WTC11 (cell line): ENCODE measurements around the gene RGS12. TPM values are rescaled to one million over a fixed set of nuclear protein-coding genes. Genes with fewer than 3 reads are reported as not detected.

Source experiments
- ATAC-seq: fragments of 200-7000 bp; cut with Tn5 transposase; 2 replicates; pipeline ENCODE4 v1.10.0; 2021; ENCODE audit warnings: mild to moderate bottlenecking, moderate library complexity
- CTCF ChIA-PET: fragments of 300-600 bp; sonication (Branson Sonifier 250); formaldehyde crosslinking; loops from one replicate; lab custom pipeline; 2021; ENCODE audit warnings: antibody characterized with exemption; lab: Charles Lee
- POLR2A ChIA-PET: fragments of 350-600 bp; sonication (Branson Sonifier 250); formaldehyde crosslinking; loops from one replicate; lab custom pipeline; 2021; ENCODE audit warnings: antibody characterized with exemption; lab: Charles Lee
- DNase-seq: peaks from one replicate; pipeline ENCODE4 v3.0.0; 2021; ENCODE audit warnings: low spot score
- H3K27ac Mint-ChIP-seq: 2 replicates; pipeline ENCODE4 v1.8.0; 2021; ENCODE audit warnings: mixed read lengths
- H3K27me3 Mint-ChIP-seq: 2 replicates; pipeline ENCODE4 v1.8.0; 2021; ENCODE audit warnings: low read depth, mild to moderate bottlenecking, moderate library complexity, mixed read lengths
- H3K36me3 Mint-ChIP-seq: 2 replicates; pipeline ENCODE4 v1.8.0; 2021; ENCODE audit warnings: mixed read lengths
- H3K4me1 Mint-ChIP-seq: 2 replicates; pipeline ENCODE4 v1.8.0; 2022; ENCODE audit warnings: mixed read lengths
- H3K4me3 Mint-ChIP-seq: 2 replicates; pipeline ENCODE4 v1.8.0; 2021; ENCODE audit warnings: mild to moderate bottlenecking, moderate library complexity, mixed read lengths
- H3K9me3 Mint-ChIP-seq: 2 replicates; pipeline ENCODE4 v1.8.0; 2021; ENCODE audit warnings: mixed read lengths
- ATF1 ChIP-seq: sonication (generic); formaldehyde crosslinking; IDR thresholded peaks from 2 replicates; pipeline ENCODE4 v1.8.1; 2023; ENCODE audit warnings: mild to moderate bottlenecking, moderate library complexity, missing genetic modification reagents
- CREM ChIP-seq: sonication (generic); formaldehyde crosslinking; IDR thresholded peaks from 2 replicates; pipeline ENCODE4 v1.8.1; 2022; ENCODE audit warnings: mild to moderate bottlenecking, missing genetic modification reagents, moderate library complexity
- CTCF ChIP-seq: fragments of 200-600 bp; IDR thresholded peaks from 2 replicates; pipeline ENCODE4 v1.8.0; 2022; ENCODE audit warnings: antibody characterized with exemption
- E2F4 ChIP-seq: sonication (generic); formaldehyde crosslinking; IDR thresholded peaks from 2 replicates; pipeline ENCODE4 v1.8.1; 2022; ENCODE audit warnings: low read depth, mild to moderate bottlenecking, moderate library complexity, missing genetic modification reagents, borderline replicate concordance
- FOXJ3 ChIP-seq: sonication (generic); formaldehyde crosslinking; IDR thresholded peaks from 2 replicates; pipeline ENCODE4 v1.9.0; 2021; ENCODE audit warnings: missing genetic modification reagents, mild to moderate bottlenecking, borderline replicate concordance
- FOXP1 ChIP-seq: sonication (generic); formaldehyde crosslinking; IDR thresholded peaks from 2 replicates; pipeline ENCODE4 v1.8.0; 2022; ENCODE audit warnings: missing genetic modification reagents, mild to moderate bottlenecking, moderate library complexity, borderline replicate concordance
- HMGXB4 ChIP-seq: sonication (generic); formaldehyde crosslinking; IDR thresholded peaks from 2 replicates; pipeline ENCODE4 v1.8.1; 2023; ENCODE audit warnings: mild to moderate bottlenecking, moderate library complexity, missing genetic modification reagents
- KAT7 ChIP-seq: sonication (generic); formaldehyde crosslinking; IDR thresholded peaks from 2 replicates; pipeline ENCODE4 v1.8.1; 2023; ENCODE audit warnings: missing genetic modification reagents, mild to moderate bottlenecking, borderline replicate concordance
- NFE2L1 ChIP-seq: sonication (generic); formaldehyde crosslinking; IDR thresholded peaks from 2 replicates; pipeline ENCODE4 v1.8.1; 2023; ENCODE audit warnings: missing genetic modification reagents
- PRDM15 ChIP-seq: sonication (generic); formaldehyde crosslinking; IDR thresholded peaks from 2 replicates; pipeline ENCODE4 v1.8.0; 2022; ENCODE audit warnings: missing genetic modification reagents
- PREB ChIP-seq: sonication (generic); formaldehyde crosslinking; IDR thresholded peaks from 2 replicates; pipeline ENCODE4 v1.8.1; 2022; ENCODE audit warnings: mild to moderate bottlenecking, missing genetic modification reagents, moderate library complexity, borderline replicate concordance
- RELA ChIP-seq: sonication (generic); formaldehyde crosslinking; IDR thresholded peaks from 2 replicates; pipeline ENCODE4 v1.8.1; 2022; ENCODE audit warnings: missing genetic modification reagents, mild to moderate bottlenecking, borderline replicate concordance
- SMAD4 ChIP-seq: sonication (generic); formaldehyde crosslinking; IDR thresholded peaks from 2 replicates; pipeline ENCODE4 v1.8.0; 2022; ENCODE audit warnings: mild to moderate bottlenecking, missing genetic modification reagents
- TP53 ChIP-seq: sonication (generic); formaldehyde crosslinking; IDR thresholded peaks from 2 replicates; pipeline ENCODE4 v1.8.1; 2023; ENCODE audit warnings: mild to moderate bottlenecking, missing genetic modification reagents
- ZNF423 ChIP-seq: fragments of 250-450 bp; sonication (Bioruptor Pico); IDR thresholded peaks from 2 replicates; pipeline ENCODE4 v2.1.2; 2022; ENCODE audit warnings: mild to moderate bottlenecking, moderate library complexity
- ZNF671 ChIP-seq: fragments of 250-450 bp; sonication (Bioruptor Pico); IDR thresholded peaks from 2 replicates; pipeline ENCODE4 v1.8.0; 2021; ENCODE audit warnings: mild to moderate bottlenecking
- total RNA-seq: library from RNA; stranded (reverse); gene quantifications from 3 replicates; pipeline ENCODE4 v1.2.3, GENCODE V29; 2021
- TF ChIP-seq, protein P1 (sequence below): fragments of 250-450 bp; sonication (Bioruptor Pico); IDR thresholded peaks from 2 replicates; pipeline ENCODE4 v2.1.2; 2022; ENCODE audit warnings: mild to moderate bottlenecking, moderate library complexity
- TF ChIP-seq, protein P2 (sequence below): fragments of 250-450 bp; sonication (Bioruptor Pico); IDR thresholded peaks from 2 replicates; pipeline ENCODE4 v1.9.0; 2021; ENCODE audit warnings: mild to moderate bottlenecking
- TF ChIP-seq, protein P3 (sequence below): fragments of 250-450 bp; sonication (Bioruptor Pico); IDR thresholded peaks from 2 replicates; pipeline ENCODE4 v1.9.0; 2021; ENCODE audit warnings: moderate library complexity, mild to moderate bottlenecking, inconsistent platforms, borderline replicate concordance

RGS12 gene
- total RNA-seq, 1 experiment from 2014 or later = 21.0 TPM

DNA sequence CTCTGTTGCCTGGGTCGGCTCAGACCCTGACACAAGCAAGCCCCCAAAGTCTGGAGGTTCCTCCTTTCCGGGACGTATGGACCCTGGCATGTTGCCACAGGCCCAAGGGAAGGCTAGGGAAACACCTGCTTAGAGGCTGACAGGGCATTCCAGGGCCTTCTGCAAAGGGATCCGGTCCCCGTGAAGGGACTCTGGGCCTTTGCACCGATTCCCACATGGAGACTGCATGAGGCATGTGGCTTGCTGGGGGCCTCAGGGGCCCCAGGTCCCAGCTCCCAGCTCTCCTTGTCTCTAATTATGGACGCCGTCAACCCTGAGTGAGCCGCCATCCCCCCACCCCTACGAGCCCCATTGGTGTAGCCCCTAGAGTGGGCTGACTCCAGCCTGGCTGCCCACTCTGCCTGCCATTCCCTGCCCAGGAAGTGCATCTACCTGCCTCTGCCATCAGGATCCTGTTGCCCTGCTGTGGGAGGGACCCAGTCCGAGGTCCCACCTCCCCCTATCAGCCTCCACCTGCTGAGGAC is 4.2 kb upstream of the RGS12 start:
- ChIA-PET CTCF (interaction anchor here (2.0 kb wide), 1 partner anchor 30 kb away, joined by 17 read pairs; no protein-coding TSS in a partner anchor), POLR2A (no interaction called here)
- H3K4me1 Mint-ChIP-seq = peaks cover 9% of the 10 kb centered on the region
- no peak for ATAC-seq
- H3K27me3 Mint-ChIP-seq = peaks cover 23% of the 10 kb centered on the region
- H3K27ac Mint-ChIP-seq = no peak overlapping the region
- peak; percentile 10 for DNase-seq
- TF ChIP-seq PREB (CRISPR knock-in tag) = no peak
- no peak overlapping the region for H3K4me3 Mint-ChIP-seq
- no peaks in the 10 kb centered on the region for H3K9me3 Mint-ChIP-seq
- H3K36me3 Mint-ChIP-seq = no peaks in the 10 kb centered on the region

- Mint-ChIP-seq H3K27ac (no peak overlapping the region), H3K4me3 (no peak overlapping the region), H3K36me3 (no peaks in the 10 kb centered on the region), H3K9me3 (no peaks in the 10 kb centered on the region), H3K4me1 (peaks cover 20% of the 10 kb centered on the region), H3K27me3 (peaks cover 23% of the 10 kb centered on the region)
- ChIA-PET POLR2A (no interaction called here), CTCF (interaction anchor here (0.6 to 3.7 kb wide), 4 partner anchors 18 to 191 kb away, joined by 3 to 45 read pairs (median 9); no protein-coding TSS in a partner anchor)
- ATAC-seq (no peak), DNase-seq (peak; percentile 5)
- TF ChIP-seq CTCF (no peak), ATF1 (no peak), SMAD4 (CRISPR knock-in tag) (no peak), TP53 (CRISPR knock-in tag) (no peak), FOXJ3 (CRISPR knock-in tag) (no peak), KAT7 (CRISPR knock-in tag) (no peak), RELA (CRISPR knock-in tag) (no peak), PRDM15 (CRISPR knock-in tag) (no peak), FOXP1 (CRISPR knock-in tag) (no peak), CREM (no peak), HMGXB4 (no peak), NFE2L1 (CRISPR knock-in tag) (no peak), E2F4 (CRISPR knock-in tag) (no peak), ZNF423 (no peak), ZNF671 (no peak)
- TF ChIP-seq, protein P1, sequence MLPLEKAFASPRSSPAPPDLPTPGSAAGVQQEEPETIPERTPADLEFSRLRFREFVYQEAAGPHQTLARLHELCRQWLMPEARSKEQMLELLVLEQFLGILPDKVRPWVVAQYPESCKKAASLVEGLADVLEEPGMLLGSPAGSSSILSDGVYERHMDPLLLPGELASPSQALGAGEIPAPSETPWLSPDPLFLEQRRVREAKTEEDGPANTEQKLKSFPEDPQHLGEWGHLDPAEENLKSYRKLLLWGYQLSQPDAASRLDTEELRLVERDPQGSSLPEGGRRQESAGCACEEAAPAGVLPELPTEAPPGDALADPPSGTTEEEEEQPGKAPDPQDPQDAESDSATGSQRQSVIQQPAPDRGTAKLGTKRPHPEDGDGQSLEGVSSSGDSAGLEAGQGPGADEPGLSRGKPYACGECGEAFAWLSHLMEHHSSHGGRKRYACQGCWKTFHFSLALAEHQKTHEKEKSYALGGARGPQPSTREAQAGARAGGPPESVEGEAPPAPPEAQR (CRISPR knock-in tag) = no peak
- TF ChIP-seq, protein P2, sequence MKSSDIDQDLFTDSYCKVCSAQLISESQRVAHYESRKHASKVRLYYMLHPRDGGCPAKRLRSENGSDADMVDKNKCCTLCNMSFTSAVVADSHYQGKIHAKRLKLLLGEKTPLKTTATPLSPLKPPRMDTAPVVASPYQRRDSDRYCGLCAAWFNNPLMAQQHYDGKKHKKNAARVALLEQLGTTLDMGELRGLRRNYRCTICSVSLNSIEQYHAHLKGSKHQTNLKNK = no peak
- TF ChIP-seq, protein P3, sequence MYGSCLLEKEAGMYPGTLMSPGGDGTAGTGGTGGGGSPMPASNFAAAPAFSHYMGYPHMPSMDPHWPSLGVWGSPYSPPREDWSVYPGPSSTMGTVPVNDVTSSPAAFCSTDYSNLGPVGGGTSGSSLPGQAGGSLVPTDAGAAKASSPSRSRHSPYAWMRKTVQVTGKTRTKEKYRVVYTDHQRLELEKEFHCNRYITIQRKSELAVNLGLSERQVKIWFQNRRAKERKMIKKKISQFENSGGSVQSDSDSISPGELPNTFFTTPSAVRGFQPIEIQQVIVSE (CRISPR knock-in tag) = no peak
These were observed 2.3 kb upstream of the RGS12 start for GRCh38 chr4:3290476-3290875.
